AML-193 (cell line): ENCODE results near the gene VIL1.

ENCODE experiments used
- DNase-seq, 2 experiments: peaks; one replicate each; lab custom pipeline; 2025; lab: John Stamatoyannopoulos, UW

The VIL1 gene

GRCh38 chr2:218395090-218395444 lies 23.9 kb upstream of the VIL1 start:
- DNase-seq: no peak

GRCh38 chr2:218395456-218395825 lies 23.5 kb upstream of the VIL1 start:
- no peak for DNase-seq

GRCh38 chr2:218395826-218396687 lies 22.9 kb upstream of the VIL1 start:
- peak; percentile 88 to 90 for DNase-seq

GRCh38 chr2:218396688-218397462 lies 22.0 kb upstream of the VIL1 start:
- peak; percentile 27 to 46 for DNase-seq

GRCh38 chr2:218397463-218397819 lies 21.5 kb upstream of the VIL1 start:
- no peak for DNase-seq

GRCh38 chr2:218397820-218398436 lies 21.0 kb upstream of the VIL1 start:
- DNase-seq: peak; percentile 32 to 62

- peak; percentile 55 to 66 for DNase-seq
Measured at GRCh38 chr2:218398437-218399390, 20.2 kb upstream of the VIL1 start.

- peak; percentile 89 to 91 for DNase-seq
Measured at GRCh38 chr2:218399391-218400166, 19.3 kb upstream of the VIL1 start, which contains the start of gene CTDSP1. Gene CTDSP1, plus strand, starts transcription at chr2:218399868. Its CDS starts 223 bp downstream, at chr2:218400091.

GRCh38 chr2:218400167-218400929 lies 18.6 kb upstream of the VIL1 start:
- DNase-seq: peak in 1 of 2 experiments; percentile 21

GRCh38 chr2:218400930-218401881 lies 17.7 kb upstream of the VIL1 start:
- no peak for DNase-seq

- no peak for DNase-seq
Measured at GRCh38 chr2:218401890-218402289, 17.0 kb upstream of the VIL1 start.

GRCh38 chr2:218402491-218402901 lies 16.4 kb upstream of the VIL1 start:
- no peak for DNase-seq

- DNase-seq: no peak
Measured at GRCh38 chr2:218402911-218403411, 16.0 kb upstream of the VIL1 start.

GRCh38 chr2:218403810-218404209 lies 15.1 kb upstream of the VIL1 start:
- DNase-seq: no peak

GRCh38 chr2:218404351-218405085 lies 14.4 kb upstream of the VIL1 start:
- no peak for DNase-seq

GRCh38 chr2:218405086-218405745 lies 13.7 kb upstream of the VIL1 start:
- DNase-seq: no peak

GRCh38 chr2:218405746-218406208 lies 13.1 kb upstream of the VIL1 start:
- no peak for DNase-seq
